GM18519 (cell line): ENCODE measurements around the gene SCN10A.

Source experiments
- ATAC-seq: cut with Tn5 transposase; IDR thresholded peaks from one replicate; pipeline ENCODE4 v1.9.1; 2021; ENCODE audit warnings: mild to moderate bottlenecking, moderate library complexity; ENCODE audit not compliant: unreplicated experiment, low FRiP score

The SCN10A gene

DNA sequence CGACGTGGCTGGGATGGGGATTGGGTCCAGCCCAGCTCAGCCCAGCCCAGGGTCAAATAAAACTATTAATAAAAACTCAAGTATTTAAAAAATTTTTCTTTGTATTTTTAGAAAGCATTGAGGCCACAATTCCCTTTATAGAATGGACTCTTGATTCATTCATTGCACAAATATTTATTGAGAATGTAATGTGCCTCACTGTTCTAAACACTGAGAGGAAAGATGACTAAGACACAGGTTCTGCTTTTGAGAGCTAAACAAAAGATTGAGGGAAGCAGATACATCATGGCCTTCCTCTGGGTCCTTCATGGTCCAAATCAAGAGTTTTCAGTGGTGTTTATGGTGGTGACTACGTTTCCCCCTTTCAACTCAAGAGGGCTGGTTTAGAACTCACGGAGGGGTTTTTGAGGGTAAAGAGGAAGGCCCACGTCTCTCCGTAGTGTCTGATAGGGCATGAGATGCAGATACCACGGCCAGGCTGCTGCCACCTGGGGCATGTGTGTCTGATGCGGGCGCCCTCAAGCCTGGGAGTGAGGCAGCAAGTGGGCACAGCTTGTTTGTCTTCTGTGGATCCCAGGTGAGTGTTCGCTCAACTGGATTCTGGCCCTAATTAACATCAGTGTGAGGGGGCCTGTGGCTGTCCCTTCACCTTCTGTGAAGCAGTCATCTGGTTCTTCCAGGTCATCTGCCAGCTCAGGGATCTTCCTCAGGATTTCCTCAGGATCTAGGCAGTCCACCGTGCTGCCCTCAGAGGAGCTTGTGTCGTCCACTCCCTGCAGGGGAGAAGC is 93.0 kb downstream of the SCN10A start:
- ATAC-seq: no peak

- no peak for ATAC-seq
These were observed 94.7 kb downstream of the SCN10A start for GRCh38 chr3:38721207-38721772.

- ATAC-seq: no peak
These were observed 95.6 kb downstream of the SCN10A start for GRCh38 chr3:38720465-38720864.

- no peak for ATAC-seq
These were observed 98.4 kb downstream of the SCN10A start for GRCh38 chr3:38717355-38718240.

GRCh38 chr3:38713121-38713520 is 102.9 kb downstream of the SCN10A start:
- no peak for ATAC-seq

DNA sequence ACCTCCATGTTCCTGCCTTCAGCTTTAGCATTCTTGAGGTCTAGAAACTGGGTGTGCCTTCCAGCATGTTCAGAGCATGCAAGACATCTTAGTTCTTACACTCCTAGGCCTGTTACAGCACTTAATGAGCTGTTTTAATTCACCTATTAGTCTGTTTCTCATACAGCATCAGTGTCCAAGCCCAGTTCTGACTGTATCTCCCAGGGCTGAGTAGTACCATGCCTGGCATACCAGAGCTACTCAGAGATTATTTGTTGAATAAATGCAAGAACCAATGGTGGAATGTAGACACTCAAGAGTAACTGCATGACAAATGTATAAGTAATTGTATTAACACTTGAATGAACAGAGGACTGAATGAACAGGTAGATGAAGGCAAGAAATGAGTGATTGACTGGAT is 104.7 kb downstream of the SCN10A start:
- no peak for ATAC-seq

GRCh38 chr3:38707730-38708129 is 108.3 kb downstream of the SCN10A start:
- ATAC-seq: no peak

DNA sequence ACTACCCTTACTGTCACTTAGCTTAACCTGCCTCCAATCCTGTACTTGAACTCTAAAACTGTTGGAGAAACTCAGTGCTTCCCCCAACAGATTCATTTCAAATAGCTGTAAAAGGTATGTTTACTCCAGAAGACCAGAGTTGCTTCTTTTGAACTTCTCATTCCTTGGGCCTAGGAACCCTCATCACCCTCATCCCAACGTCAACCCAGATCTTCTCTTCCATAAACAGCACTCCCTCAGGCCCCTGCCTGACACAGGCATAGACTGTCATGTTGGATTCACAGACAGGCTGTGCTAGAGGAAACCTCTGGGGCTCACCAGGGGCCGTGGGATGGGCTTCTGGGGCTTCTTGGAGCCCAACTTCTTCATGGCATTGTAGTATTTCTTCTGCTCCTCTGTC is 109.1 kb downstream of the SCN10A start:
- ATAC-seq: no peak

DNA sequence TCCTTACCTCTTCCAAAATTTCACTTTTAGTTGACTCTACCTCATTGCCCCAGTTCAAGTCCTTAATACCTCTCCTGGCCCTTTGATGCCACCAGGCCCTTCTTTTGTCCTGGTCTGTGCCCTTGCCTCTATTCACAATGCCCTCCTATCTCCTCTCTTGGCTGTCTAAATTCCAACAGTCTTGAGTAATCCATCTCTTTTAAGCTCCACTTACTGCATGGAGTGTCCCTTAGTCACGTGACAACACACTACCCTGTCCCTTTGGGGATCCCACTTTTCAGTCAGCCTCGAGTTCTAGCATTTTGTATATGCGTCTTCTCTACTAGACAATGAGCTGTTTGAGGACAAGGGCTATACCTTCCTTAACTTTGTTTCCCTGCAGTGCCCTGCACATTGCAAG is 113.8 kb downstream of the SCN10A start:
- ATAC-seq: no peak

- ATAC-seq: no peak
These were observed 117.3 kb downstream of the SCN10A start for GRCh38 chr3:38698760-38699159.

- ATAC-seq: no peak
These were observed 118.0 kb downstream of the SCN10A start for GRCh38 chr3:38698061-38698460.

- ATAC-seq: no peak
These were observed 120.0 kb downstream of the SCN10A start for GRCh38 chr3:38696034-38696433.

DNA sequence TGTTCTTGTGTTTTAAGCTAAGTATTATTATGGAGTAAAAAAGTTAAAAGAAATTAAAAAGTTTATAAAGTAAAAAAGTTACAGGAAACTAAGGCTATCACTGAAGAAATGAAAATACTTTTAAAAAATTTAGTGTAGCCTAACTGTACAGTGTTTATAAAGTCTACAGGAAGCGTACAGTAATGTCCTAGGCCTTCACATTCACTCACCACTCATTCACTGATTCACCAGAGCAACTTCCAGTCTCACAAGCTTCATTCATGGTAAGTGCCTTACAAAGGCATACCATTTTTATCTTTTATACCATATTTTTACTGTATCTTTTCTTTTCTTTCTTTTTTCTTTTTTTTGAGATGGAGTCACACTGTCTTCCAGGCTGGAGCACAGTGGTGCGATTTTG is 125.8 kb downstream of the SCN10A start:
- no peak for ATAC-seq

DNA sequence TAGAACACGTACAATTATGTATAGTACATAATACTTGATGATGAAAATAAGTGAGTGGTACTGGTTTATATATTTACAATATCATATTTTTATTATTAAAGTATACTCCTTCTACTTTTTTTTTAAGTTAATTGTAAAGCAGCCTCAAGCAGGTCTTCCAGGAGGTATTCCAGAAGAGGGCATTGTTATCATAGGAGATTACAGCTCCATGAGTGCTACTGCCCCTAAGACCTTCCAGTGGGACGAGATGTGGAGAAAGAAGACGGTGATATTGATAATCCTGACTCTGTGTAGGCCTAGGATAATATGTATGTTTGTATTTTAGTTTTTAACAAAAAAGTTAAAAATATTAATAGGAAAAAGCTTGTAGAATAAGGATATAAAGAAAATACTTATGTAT is 126.2 kb downstream of the SCN10A start:
- ATAC-seq: no peak

- no peak for ATAC-seq
These were observed 126.7 kb downstream of the SCN10A start for GRCh38 chr3:38689346-38689745.

- no peak for ATAC-seq
These were observed 128.7 kb downstream of the SCN10A start for GRCh38 chr3:38687321-38687720.

DNA sequence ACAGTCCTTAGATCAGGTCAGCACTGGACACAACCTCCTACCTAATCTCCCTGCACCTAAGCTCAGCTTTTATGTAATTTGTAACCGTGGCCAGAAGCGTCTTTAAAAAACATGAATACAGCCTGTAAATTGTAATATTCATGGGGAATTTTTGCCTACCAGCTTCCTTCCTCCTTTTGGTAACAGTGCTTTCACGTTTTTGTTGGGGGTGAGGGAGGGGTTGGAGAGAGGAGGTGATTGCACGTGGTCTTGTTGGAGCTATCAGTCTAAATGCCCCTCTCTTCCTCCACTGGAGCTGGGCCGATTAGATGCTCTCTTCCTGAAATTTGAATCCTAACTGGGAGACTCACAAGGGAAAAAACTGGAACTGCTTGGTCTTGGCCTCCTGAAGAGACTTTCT is 131.5 kb downstream of the SCN10A start:
- no peak for ATAC-seq

- ATAC-seq: no peak
These were observed 146.3 kb downstream of the SCN10A start for GRCh38 chr3:38669668-38670067.

GRCh38 chr3:38662544-38662943 is 153.5 kb downstream of the SCN10A start:
- no peak for ATAC-seq

GRCh38 chr3:38658841-38659240 is 157.2 kb downstream of the SCN10A start:
- ATAC-seq: no peak

DNA sequence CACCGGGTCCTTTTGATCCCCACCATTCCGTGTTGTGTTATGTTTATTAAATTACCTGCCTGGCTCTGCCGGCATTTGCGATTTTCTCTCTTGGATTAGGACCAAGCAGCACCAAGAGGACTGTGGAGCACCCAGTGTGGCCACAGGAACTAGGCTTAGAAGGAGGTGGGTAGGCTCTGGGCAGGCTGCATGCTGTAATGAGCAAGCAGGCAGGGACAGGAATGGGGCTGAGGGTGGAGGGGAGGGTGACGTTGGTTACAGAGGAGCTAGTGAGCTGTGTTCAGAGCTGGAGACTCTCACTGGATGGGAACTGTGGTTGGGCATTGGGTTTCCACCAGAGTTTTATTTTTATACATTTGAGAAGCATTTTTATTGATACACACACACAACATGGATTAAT is 158.6 kb downstream of the SCN10A start:
- ATAC-seq: no peak
